Endothelial cell of umbilical vein (primary cell): Measurements from ENCODE around the gene ANO7. TPM values are rescaled to one million over a fixed set of nuclear protein-coding genes. Genes with fewer than 3 reads are reported as not detected.

Source experiments
- BruUV-seq: library from RNA; stranded (reverse); fragments of 400-500 nt; replicated peaks from 2 replicates; lab custom pipeline; 2021; lab: Mats Ljungman, UMichigan
- CTCF ChIA-PET: fragments of 300-600, 350-600 bp; sonication (Branson Sonifier 250); formaldehyde crosslinking; loops from one replicate; lab custom pipeline; 2021; ENCODE audit warnings: antibody characterized with exemption, inconsistent platforms; lab: Charles Lee
- POLR2A ChIA-PET: fragments of 300-600, 350-600 bp; sonication (Branson Sonifier 250); formaldehyde crosslinking; loops from one replicate; lab custom pipeline; 2021; ENCODE audit warnings: antibody characterized with exemption, inconsistent platforms; lab: Charles Lee
- DNase-seq: peaks from one replicate; pipeline ENCODE4 v3.0.0-alpha.2; 2011; ENCODE audit warnings: low read depth, low spot score
- FAIRE-seq: peaks from 2 replicates; lab custom pipeline; 2011; peaks lifted over from hg19 to GRCh38; lab: Jason Lieb, UNC
- H2AFZ ChIP-seq: 2 replicates; pipeline ENCODE4 v1.6.0; 2012; ENCODE audit warnings: low read depth, low read length, control low read depth, inconsistent platforms
- H3K27ac ChIP-seq: 2 replicates; pipeline ENCODE4 v1.5.1; 2011; ENCODE audit warnings: low read depth, mild to moderate bottlenecking, control low read depth, low read length, moderate library complexity; ENCODE audit not compliant: insufficient read depth
- H3K27me3 ChIP-seq, 2 experiments: 2 replicates each; pipeline versions ENCODE4 v1.6.0 to v1.6.1; 2011; ENCODE audit warnings: low read length in 2 of 2, mixed read lengths in 1 of 2; ENCODE audit not compliant: control insufficient read depth in 2 of 2, insufficient read depth in 2 of 2
- H3K36me3 ChIP-seq, 2 experiments: 2 replicates in 1 of 2; 3 replicates in 1 of 2; pipeline ENCODE4 v1.5.1; 2011; ENCODE audit warnings: low read length in 2 of 2, mild to moderate bottlenecking in 1 of 2, moderate library complexity in 1 of 2; ENCODE audit not compliant: control insufficient read depth in 2 of 2, insufficient read depth in 2 of 2; ENCODE audit errors: extremely low read depth in 1 of 2
- H3K4me1 ChIP-seq: 3 replicates; pipeline ENCODE4 v1.5.1; 2011; ENCODE audit warnings: mild to moderate bottlenecking, low read length; ENCODE audit not compliant: control insufficient read depth, insufficient read depth; ENCODE audit errors: extremely low read depth
- H3K4me2 ChIP-seq: 2 replicates; pipeline ENCODE4 v1.6.1; 2011; ENCODE audit warnings: low read length, control low read depth, mixed read lengths; ENCODE audit not compliant: insufficient read depth
- H3K4me3 ChIP-seq, 3 experiments: fragments of 200-600 bp in 1 of 3; sonication (generic), shearing (Covaris generic) in 1 of 3; replicated peaks in 1 of 3; 2 replicates each; pipeline ENCODE4 v1.5.1; 2011 to 2016; ENCODE audit warnings: control low read depth in 3 of 3, low read length in 3 of 3, mild to moderate bottlenecking in 2 of 3, inconsistent platforms in 1 of 3, low read depth in 1 of 3, moderate library complexity in 1 of 3; ENCODE audit not compliant: insufficient read depth in 1 of 3
- H3K79me2 ChIP-seq: 2 replicates; pipeline ENCODE4 v1.6.0; 2012; ENCODE audit warnings: low read length, inconsistent platforms; ENCODE audit not compliant: control insufficient read depth, insufficient read depth
- H3K9ac ChIP-seq: replicated peaks from 2 replicates; pipeline ENCODE3; 2011; ENCODE audit warnings: low read length, control low read depth; ENCODE audit not compliant: insufficient read depth; ENCODE audit errors: extremely low read depth
- H3K9me1 ChIP-seq: replicated peaks from 3 replicates; pipeline ENCODE4 v1.6.0; 2011; ENCODE audit warnings: mild to moderate bottlenecking, low read length; ENCODE audit not compliant: control insufficient read depth, insufficient read depth; ENCODE audit errors: extremely low read depth
- H3K9me3 ChIP-seq: replicated peaks from 2 replicates; pipeline ENCODE4 v1.5.1; 2012; ENCODE audit warnings: low read length, inconsistent platforms; ENCODE audit not compliant: control insufficient read depth, insufficient read depth
- H4K20me1 ChIP-seq: replicated peaks from 2 replicates; pipeline ENCODE3; 2011; ENCODE audit warnings: mild to moderate bottlenecking, low read length; ENCODE audit not compliant: control insufficient read depth, insufficient read depth; ENCODE audit errors: extremely low read depth
- EZH2 ChIP-seq: IDR thresholded peaks from 2 replicates; pipeline ENCODE4 v1.6.1; 2012; ENCODE audit warnings: borderline replicate concordance, low read depth, mild to moderate bottlenecking, moderate library complexity, low read length, inconsistent platforms; ENCODE audit not compliant: severe bottlenecking
- FOS ChIP-seq: IDR thresholded peaks from 2 replicates; pipeline ENCODE4 v1.6.1; 2011; ENCODE audit warnings: mild to moderate bottlenecking, low read length, moderate library complexity, borderline replicate concordance; ENCODE audit not compliant: insufficient read depth
- GATA2 ChIP-seq: IDR thresholded peaks from 2 replicates; pipeline ENCODE4 v1.7.0; 2011; ENCODE audit warnings: low read depth, mild to moderate bottlenecking, moderate library complexity, mixed read lengths, low read length; ENCODE audit not compliant: insufficient read length, insufficient read depth
- JUN ChIP-seq: IDR thresholded peaks from 2 replicates; pipeline ENCODE4 v1.6.1; 2011; ENCODE audit warnings: borderline replicate concordance, low read depth; ENCODE audit not compliant: insufficient read length, insufficient read depth
- MYC ChIP-seq: IDR thresholded peaks from one replicate; pipeline ENCODE4 v1.6.1; 2011; ENCODE audit warnings: mild to moderate bottlenecking, low read depth, low read length
- POLR2A ChIP-seq: IDR thresholded peaks from 2 replicates; pipeline ENCODE4 v1.6.1; 2012; ENCODE audit warnings: low read depth, mild to moderate bottlenecking, control low read depth, low read length
- POLR2AphosphoS5 ChIP-seq: IDR thresholded peaks from 2 replicates; pipeline ENCODE4 v1.6.1; 2012; ENCODE audit warnings: low read depth, mild to moderate bottlenecking, control low read depth, low read length, moderate library complexity; ENCODE audit not compliant: insufficient read depth
- dilution Hi-C: fragments of 300-500 bp; cut with MboI; formaldehyde crosslinking; loops from one replicate; pipeline ENCODE4 v1.15.0; 2019; ENCODE audit warnings: low sequenced_read_pairs; ENCODE audit not compliant: extremely low pct_ligation_motif_present
- intact Hi-C: fragments of 100-400 bp; cut with micrococcal nuclease; formaldehyde crosslinking; loops from one replicate; pipeline ENCODE4 v1.10.0; 2022
- polyA plus RNA-seq, 4 experiments: library from polyadenylated mRNA; depleted of rRNA in 3 of 4; stranded (reverse) in 3 of 4; unstranded in 1 of 4; fragments of >200 nt; gene quantifications; 2 replicates each; pipeline versions ENCODE4 v1.2.1 to v1.2.3, GENCODE V29; 2011 to 2012; ENCODE audit warnings: missing spikeins in 1 of 4
- total RNA-seq: library from RNA; stranded (reverse); gene quantifications from 2 replicates; pipeline ENCODE4 v1.2.3, GENCODE V29; 2021
- TF ChIP-seq, protein P1 (sequence below): IDR thresholded peaks from 2 replicates; pipeline ENCODE4 v1.6.1; 2011; ENCODE audit not compliant: insufficient read depth, insufficient read length
- TF ChIP-seq, protein P2 (sequence below), 2 donors: IDR thresholded peaks; 1 replicate in 1 of 2; 2 replicates in 1 of 2; pipeline ENCODE4 v1.5.1; 2011; ENCODE audit warnings: low read length in 2 of 2, mild to moderate bottlenecking in 2 of 2, moderate library complexity in 2 of 2, control low read depth in 1 of 2, inconsistent platforms in 1 of 2, low read depth in 1 of 2; ENCODE audit not compliant: insufficient read depth in 1 of 2; ENCODE audit errors: extremely low read depth in 1 of 2

Gene ANO7
- total and polyA plus RNA-seq, 2 donors (not counting 3 experiments of a cell fraction or from before 2014, with no cell fraction given), result 0.81 to 2.5 TPM

DNA sequence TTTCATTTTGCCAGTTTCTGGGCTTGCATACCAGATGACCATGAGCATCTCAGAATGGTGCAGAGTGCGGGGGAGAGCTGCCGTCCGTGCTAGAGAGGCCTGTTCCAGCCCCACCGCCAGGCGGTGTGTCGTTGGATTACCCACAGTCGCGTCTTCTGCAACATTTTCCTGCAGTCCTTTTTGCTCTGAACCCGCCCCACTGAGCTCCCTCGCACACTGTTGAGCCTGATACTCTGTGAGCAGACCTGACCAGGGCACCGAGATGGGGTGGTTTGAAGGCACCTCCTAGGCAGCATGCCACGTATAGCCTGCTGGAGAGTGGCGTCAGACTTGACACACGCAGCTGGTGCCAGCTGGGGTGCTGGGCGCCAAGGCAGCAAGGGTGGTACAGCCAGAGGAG is 20.1 kb upstream of the ANO7 start:
- no peaks in the 10 kb centered on the region for H3K79me2 ChIP-seq
- no peaks in the 10 kb centered on the region for H3K9me3 ChIP-seq
- H3K27me3 ChIP-seq, result no peaks in the 10 kb centered on the region
- BruUV-seq, result no TSS peak
- ChIA-PET POLR2A (no interaction called here), CTCF (no interaction called here)
- H3K9ac ChIP-seq, result no peak overlapping the region
- no peaks in the 10 kb centered on the region for H3K4me1 ChIP-seq
- H3K27ac ChIP-seq, result no peak overlapping the region
- peaks cover 0 to 29% of the 10 kb centered on the region in 2 experiments for H3K36me3 ChIP-seq
- no peak overlapping the region for H3K4me3 ChIP-seq
- intact Hi-C loops, result no loop called here
- H2AFZ ChIP-seq, result no peak overlapping the region
- H3K9me1 ChIP-seq, result no peaks in the 10 kb centered on the region
- no peak for TF ChIP-seq JUN
- no peak for TF ChIP-seq POLR2A
- TF ChIP-seq, protein P1, sequence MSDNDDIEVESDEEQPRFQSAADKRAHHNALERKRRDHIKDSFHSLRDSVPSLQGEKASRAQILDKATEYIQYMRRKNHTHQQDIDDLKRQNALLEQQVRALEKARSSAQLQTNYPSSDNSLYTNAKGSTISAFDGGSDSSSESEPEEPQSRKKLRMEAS, result no peak
- TF ChIP-seq GATA2, result no peak
- no peak for TF ChIP-seq MYC
- TF ChIP-seq EZH2, result no peak
- TF ChIP-seq POLR2AphosphoS5, result no peak
- no peak for TF ChIP-seq FOS
- TF ChIP-seq, protein P2, sequence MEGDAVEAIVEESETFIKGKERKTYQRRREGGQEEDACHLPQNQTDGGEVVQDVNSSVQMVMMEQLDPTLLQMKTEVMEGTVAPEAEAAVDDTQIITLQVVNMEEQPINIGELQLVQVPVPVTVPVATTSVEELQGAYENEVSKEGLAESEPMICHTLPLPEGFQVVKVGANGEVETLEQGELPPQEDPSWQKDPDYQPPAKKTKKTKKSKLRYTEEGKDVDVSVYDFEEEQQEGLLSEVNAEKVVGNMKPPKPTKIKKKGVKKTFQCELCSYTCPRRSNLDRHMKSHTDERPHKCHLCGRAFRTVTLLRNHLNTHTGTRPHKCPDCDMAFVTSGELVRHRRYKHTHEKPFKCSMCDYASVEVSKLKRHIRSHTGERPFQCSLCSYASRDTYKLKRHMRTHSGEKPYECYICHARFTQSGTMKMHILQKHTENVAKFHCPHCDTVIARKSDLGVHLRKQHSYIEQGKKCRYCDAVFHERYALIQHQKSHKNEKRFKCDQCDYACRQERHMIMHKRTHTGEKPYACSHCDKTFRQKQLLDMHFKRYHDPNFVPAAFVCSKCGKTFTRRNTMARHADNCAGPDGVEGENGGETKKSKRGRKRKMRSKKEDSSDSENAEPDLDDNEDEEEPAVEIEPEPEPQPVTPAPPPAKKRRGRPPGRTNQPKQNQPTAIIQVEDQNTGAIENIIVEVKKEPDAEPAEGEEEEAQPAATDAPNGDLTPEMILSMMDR (IDR thresholded peaks at IDR 0.05; ENCODE audit: extremely low read depth in 1 of 2, insufficient read depth in 1 of 2, low read depth in 1 of 2, low read length in 2 of 2), result no peak
- dilution Hi-C loops, result no loop called here
- DNase-seq (no peak), FAIRE-seq (no peak)
- H4K20me1 ChIP-seq, result no peaks in the 10 kb centered on the region
- no peak overlapping the region for H3K4me2 ChIP-seq
